ENCODE data around the gene GPR62. TPM values are rescaled to one million over a fixed set of nuclear protein-coding genes. Genes with fewer than 3 reads are reported as not detected.

The GPR62 gene
- not detected in 5 replicates for total RNA-seq (2022; extraction: Qiagen RNA extraction)

GRCh38 chr3:51955175-51955892 lies at the start of gene GPR62:
TSS of gene GPR62 (plus strand) at chr3:51955381. CDS start at chr3:51955653, 272 bp downstream.

GRCh38 chr3:51941798-51942602 lies 13.2 kb upstream of the GPR62 start, which contains the start of the genes PARP3 and RRP9:
TSS of gene PARP3 (plus strand) at chr3:51942363. CDS start at chr3:51943356, 993 bp downstream.
TSS of gene RRP9 (minus strand) at chr3:51941904. CDS start at chr3:51941867, 37 bp downstream.

GRCh38 chr3:51967384-51968169 lies 12.4 kb downstream of the GPR62 start, which contains the start of gene PCBP4:
TSS of gene PCBP4 (minus strand) at chr3:51967454. CDS start at chr3:51961240, 6,214 bp downstream.

GRCh38 chr3:51974963-51975851 lies 20.0 kb downstream of the GPR62 start, which contains the start of gene ABHD14A:
TSS of gene ABHD14A (plus strand) at chr3:51975064. CDS start at chr3:51975136, 72 bp downstream.

GRCh38 chr3:51982838-51983577 lies 27.8 kb downstream of the GPR62 start, which contains the start of gene ACY1:
TSS of gene ACY1 (plus strand) at chr3:51983535. CDS start at chr3:51984065, 530 bp downstream.

GRCh38 chr3:51995346-51996163 lies 40.4 kb downstream of the GPR62 start, which contains the start of gene RPL29:
TSS of gene RPL29 (minus strand) at chr3:51995895. CDS start at chr3:51995461, 434 bp downstream.

Other genes with a start within 250 kb of the GPR62 start
- 0.01 to 0.05 TPM (median 0.03 TPM) in 4 of 5 replicates, not detected in the other for gene GRM2, start 248.3 kb upstream of the GPR62 start, total RNA-seq (2022; extraction: Qiagen RNA extraction)
- not detected in 5 replicates for gene IQCF6, start 176.1 kb upstream of the GPR62 start, total RNA-seq (2022; extraction: Qiagen RNA extraction)
- gene IQCF2, start 93.8 kb upstream of the GPR62 start, total RNA-seq (2022; extraction: Qiagen RNA extraction), result not detected in 5 replicates
- gene IQCF5, start 79.8 kb upstream of the GPR62 start, total RNA-seq (2022; extraction: Qiagen RNA extraction), result not detected in 5 replicates
- 0.20 TPM in 1 of 5 replicates, not detected in the others for gene IQCF1, start 52.0 kb upstream of the GPR62 start, total RNA-seq (2022; extraction: Qiagen RNA extraction)
- gene RRP9, start 13.5 kb upstream of the GPR62 start, total RNA-seq (2022; extraction: Qiagen RNA extraction), result 38.5 to 53.0 TPM (median 51.1 TPM) in 5 replicates
- 9.9 to 10.8 TPM (median 10.6 TPM) in 5 replicates for gene PARP3, start 13.0 kb upstream of the GPR62 start, total RNA-seq (2022; extraction: Qiagen RNA extraction)
- 10.8 to 15.6 TPM (median 14.3 TPM) in 5 replicates for gene PCBP4, start 12.1 kb downstream of the GPR62 start, total RNA-seq (2022; extraction: Qiagen RNA extraction)
- 25.4 to 35.6 TPM (median 35.3 TPM) in 5 replicates for gene ABHD14B, start 18.7 kb downstream of the GPR62 start, total RNA-seq (2022; extraction: Qiagen RNA extraction)
- 13.2 to 16.8 TPM (median 15.4 TPM) in 5 replicates for gene ABHD14A, start 19.7 kb downstream of the GPR62 start, total RNA-seq (2022; extraction: Qiagen RNA extraction)
- 20.9 to 28.2 TPM (median 26.8 TPM) in 5 replicates for gene ACY1, start 28.2 kb downstream of the GPR62 start, total RNA-seq (2022; extraction: Qiagen RNA extraction)
- 1,305 to 1,473 TPM (median 1,350 TPM) in 5 replicates for gene RPL29, start 40.5 kb downstream of the GPR62 start, total RNA-seq (2022; extraction: Qiagen RNA extraction)
- gene DUSP7, start 101.2 kb downstream of the GPR62 start, total RNA-seq (2022; extraction: Qiagen RNA extraction), result 14.8 to 17.7 TPM (median 16.2 TPM) in 5 replicates
- 15.1 to 20.8 TPM (median 19.8 TPM) in 5 replicates for gene POC1A, start 199.0 kb downstream of the GPR62 start, total RNA-seq (2022; extraction: Qiagen RNA extraction)
- 46.3 to 53.0 TPM (median 51.6 TPM) in 5 replicates for gene ALAS1, start 242.8 kb downstream of the GPR62 start, total RNA-seq (2022; extraction: Qiagen RNA extraction)